Activated CD8-positive, alpha-beta memory T cell treated with anti-CD3 and anti-CD28 coated beads for 48 hours (primary cell): Measurements from ENCODE around the gene POLR2E.

Experiments
- DNase-seq, 3 experiments: peaks; one replicate each; pipeline ENCODE4 v3.0.0-alpha.2; 2020; ENCODE audit warnings: low read depth in 2 of 3, low spot score in 2 of 3

Gene POLR2E

DNA sequence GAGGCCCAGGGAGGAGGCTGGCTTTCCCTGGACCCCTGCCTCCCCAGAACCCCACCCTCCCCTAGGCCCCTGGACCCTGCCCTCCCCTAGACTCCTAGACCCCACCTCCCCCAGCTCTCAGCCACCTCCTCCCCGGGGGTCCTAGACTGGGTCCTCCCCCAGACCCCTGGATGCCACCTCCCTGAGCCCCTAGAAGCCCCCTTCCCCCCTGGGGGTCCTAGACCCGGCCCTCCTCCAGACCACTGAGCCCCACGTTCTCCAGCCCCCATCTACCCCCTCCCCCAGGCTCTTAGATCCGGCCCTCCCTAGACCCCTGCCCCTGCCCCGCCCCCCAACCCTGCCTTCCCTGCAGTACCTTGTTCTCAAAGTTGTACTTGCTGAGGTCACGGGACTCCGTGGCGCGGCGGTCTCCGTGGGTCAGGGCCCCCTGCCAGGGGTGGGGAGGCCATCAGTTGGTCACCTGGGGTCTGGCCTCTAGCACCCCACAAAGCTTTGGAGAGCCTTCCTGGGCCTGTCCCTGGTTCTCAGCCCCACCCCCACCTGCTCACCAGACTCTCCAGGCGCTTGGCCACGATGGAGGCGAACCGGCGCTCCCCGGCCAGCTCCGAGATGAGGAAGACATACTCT lies 16.6 kb upstream of the POLR2E start:
- DNase-seq, result no peak

DNA sequence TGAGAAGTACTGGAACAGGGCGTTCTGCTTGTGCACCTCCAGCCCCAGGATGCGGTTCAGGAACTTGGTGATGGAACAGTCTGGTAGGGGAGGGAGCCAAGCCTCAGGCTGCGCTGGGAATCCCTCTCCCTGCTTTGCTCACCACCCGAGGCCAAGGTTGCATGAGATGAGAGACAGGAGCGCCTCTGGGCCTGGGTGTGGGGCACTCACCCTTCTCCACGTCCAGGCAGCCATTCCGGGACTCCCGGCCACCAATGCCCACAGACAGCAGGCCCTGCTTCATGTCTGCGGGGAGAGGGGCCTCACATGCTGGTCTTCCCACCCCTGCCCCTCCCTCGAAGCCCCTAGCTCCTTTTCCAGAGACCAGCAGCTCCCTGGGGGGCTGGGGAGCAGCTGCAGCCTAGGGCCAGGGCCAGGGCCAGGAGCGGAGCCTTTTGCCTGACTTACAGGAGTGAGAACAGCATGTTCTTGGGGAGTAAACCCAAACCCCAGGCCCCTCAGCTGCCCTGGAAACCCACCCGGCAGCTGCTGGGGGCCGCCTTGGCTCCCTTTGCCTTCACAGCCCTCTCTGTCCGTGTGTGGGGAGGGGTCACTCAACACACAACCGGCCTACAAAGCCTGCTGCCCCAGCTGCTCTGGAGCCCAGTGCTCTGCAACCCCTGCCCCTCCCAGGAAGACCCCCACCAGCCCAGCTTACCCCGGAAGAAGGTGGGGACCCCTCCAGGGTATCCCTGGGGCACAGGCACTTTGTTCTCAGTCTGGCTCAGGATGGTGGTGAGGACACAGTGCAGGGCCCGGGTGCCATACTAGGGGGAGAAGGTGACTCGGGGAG lies 15.8 kb upstream of the POLR2E start:
- DNase-seq, result no peak

DNA sequence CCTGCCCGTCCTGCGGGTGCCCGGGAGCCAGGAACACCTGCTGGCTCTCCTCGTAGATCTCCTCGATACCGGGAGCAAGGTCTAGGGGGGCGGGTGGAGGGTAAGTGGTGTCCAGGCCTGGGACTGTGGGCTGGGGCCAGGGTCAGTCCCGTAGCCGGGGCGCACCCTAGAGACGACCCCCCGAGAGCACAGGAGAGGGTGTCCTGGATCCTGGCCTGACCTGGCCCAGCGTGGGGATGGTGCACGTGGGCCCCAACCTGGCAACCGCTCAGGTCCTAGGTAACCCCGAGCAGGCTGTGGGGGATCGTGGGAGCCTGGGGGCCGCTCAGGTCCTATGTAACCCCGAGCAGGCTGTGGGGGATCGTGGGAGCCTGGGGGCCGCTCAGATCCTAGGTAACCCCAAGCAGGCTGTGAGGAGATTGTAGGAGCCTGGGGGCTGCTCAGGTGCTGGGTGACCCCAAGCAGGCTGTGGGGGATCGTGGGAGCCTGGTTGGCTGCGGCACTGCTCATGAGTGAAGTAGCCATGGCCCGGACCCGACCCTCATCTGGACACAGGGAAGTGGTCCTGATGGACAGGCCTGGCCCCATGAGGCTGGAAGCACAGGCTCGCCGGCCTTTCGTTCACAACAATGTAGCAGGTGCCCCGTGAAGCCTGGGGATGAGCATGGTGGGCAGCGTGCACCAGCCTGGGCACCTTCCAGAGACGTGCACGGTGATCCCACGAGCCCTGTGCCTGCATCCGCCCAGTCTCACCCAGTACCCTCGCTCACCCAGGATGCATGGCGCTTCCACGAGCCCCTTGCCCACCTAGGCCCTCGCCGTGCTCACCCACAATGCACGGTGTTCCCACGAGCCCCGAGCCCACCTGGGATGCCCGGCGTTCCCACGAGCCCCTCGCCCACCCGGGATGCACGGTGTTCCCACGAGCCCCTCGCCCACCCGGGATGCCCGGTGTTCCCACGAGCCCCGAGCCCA lies 14.8 kb upstream of the POLR2E start:
- DNase-seq, result no peak

DNA sequence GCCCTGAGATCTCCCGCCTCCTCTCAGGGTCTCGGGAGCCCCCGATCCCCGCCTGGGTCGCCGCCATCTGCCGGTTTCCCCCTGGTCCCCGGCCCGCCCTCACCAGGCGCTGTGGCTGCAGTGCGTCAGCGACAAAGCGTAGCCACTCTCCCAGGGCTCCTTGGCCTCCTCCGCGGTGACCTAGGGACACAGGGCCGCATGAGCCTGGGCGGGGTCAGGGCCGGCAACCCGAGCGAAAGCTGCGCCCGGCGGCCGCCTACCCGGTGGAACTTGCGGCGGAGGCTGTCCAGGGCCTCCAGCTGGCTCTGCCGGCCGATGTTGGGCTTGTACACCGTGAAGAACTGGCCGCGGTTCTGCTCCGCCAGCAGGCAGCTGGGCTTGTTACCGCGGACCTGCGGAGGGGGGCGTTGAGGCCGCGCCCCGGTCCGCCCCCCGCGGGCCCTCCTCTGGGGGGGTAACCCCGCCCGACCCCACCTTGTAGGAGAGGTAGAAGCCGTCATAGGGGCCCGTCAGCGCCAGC lies 13.9 kb upstream of the POLR2E start:
- no peak for DNase-seq

DNA sequence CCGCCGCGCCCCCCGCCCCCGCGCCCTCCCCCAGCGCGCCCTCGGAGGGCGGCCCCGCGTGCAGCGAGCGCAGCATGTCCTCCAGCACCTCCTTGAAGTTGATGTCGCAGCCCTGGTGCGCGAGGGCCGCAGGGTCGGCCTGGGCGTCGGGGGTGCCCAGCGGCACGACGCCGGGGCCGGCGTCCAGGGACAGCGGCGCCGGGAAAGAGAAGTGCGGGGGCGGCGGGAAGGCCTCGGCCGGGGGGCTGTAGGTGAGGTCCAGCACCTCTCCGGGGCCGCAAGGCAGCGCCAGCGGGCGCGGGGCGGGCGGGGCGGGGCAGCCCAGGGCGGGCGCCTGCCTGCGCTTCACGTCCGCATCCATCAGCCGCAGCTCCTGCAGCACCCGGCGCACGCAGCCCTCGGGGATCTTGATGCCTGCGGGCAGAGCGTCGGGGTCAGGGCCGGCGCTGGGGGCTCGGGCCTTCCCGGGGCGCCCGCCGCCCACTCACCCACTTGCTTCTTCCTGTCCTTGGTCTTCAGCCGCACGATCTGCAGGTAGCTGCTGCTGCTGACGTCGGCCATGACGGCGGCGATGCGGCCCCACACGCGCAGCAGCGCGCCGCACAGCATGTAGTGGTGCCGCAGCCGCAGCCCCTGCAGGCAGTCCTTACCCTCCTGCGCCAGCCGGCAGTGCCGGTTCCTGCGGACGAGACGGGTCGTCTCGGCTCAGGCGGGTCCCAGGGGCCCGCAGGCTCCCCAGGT lies 13.3 kb upstream of the POLR2E start:
- no peak for DNase-seq

DNA sequence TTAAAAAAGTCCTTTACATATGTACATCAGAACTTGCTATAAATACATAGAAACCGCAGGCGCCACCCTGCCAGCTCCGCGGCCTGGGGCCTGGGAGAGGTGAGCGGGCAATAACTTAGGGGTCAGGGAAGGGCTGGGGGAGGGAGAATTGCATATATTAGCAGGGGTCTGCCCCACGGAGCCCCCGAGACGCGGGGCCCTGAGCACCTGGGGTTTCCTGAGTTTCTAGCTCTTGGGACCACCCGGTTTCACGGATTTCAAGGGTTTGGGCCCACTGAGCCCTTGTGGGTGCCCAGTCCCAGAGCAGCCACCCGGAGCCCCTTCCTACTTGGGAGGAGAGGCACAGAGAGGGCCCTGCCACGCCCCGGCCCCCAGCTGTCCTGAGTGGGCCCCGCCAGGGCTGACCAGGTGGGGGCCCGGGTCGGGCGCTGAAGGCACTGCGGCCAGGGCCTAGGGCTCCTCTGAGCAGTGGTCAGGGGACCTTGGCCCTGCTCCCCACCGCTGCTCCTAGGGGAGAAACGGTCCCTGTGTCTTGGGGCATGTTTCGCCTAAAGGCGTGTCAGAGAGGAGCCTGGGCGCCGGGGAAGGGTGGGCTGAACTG lies 12.6 kb upstream of the POLR2E start:
- DNase-seq, result no peak

DNA sequence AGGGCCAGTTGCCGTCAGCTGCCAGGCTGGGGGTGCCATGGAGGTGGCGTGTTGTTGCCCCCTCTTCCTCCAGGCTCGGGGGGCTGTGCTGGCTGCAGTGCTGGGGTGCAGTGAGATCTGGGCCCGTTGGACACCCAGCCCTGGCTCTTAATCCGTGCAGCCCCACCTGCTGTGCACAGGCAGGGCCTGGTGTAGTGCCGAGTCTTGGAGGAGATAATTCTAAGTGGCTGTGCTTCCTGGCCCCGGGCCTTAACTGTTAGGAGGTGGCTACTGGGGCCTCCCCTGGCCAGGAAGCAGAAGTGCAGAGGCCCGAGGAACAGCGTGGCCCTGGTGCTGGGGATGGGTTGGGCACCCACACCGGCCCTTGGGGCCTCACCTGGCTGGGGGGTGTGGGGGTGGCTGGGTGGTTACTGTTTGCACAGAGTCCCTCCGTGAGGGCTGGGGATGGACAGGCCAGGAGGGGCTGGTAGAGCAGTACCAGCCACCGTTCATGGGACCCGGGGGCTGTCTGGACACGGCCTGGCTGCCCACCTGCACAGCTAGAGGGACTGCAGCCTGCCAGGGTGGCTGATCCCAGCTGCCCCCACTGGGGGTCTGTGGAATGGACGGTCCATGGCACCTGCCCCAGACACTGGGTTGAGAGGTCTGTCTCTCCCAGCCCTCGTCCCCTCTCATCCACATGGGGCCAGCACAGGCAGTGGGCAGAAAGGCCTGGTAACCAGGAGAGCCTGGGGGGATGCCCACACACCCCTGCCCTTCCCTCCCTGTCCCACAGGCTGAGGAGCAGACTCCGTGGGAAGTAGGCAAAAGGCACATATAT lies 11.9 kb upstream of the POLR2E start:
- DNase-seq, result no peak

DNA sequence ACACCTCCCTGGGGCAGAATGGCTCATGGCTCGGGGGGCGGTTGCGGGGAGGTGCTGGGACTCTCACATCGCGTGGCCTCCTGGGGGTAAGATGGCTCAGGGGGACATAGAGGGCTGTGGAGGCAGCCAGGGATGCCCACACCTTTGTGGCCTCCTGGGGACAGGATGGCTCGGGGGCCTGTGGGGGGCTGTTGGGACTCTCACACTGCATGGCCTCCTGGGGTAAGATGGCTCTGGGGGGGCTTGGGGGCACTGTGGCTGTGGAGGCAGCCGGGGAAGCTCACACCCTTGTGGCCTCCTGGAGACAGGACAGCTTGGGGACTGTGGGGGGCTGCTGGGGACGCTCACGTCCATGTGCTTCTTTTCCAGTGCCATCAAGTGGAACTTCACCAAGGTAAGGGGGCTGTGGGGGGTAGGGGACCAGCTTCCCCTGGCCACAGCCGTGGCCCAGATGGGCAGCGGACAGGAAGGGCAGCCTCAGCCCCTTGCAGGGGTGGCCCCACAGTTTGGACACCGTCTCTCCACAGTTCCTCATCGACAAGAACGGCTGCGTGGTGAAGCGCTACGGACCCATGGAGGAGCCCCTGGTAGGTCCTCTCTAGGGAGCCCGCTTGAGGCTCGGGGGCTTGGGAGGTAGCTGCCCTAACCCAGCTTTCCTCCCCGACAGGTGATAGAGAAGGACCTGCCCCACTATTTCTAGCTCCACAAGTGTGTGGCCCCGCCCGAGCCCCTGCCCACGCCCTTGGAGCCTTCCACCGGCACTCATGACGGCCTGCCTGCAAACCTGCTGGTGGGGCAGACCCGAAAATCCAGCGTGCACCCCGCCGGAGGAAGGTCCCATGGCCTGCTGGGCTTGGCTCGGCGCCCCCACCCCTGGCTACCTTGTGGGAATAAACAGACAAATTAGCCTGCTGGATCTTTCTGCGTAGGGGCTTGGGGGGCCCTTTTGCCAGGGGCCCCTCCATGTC lies 11.0 kb upstream of the POLR2E start:
- no peak for DNase-seq

DNA sequence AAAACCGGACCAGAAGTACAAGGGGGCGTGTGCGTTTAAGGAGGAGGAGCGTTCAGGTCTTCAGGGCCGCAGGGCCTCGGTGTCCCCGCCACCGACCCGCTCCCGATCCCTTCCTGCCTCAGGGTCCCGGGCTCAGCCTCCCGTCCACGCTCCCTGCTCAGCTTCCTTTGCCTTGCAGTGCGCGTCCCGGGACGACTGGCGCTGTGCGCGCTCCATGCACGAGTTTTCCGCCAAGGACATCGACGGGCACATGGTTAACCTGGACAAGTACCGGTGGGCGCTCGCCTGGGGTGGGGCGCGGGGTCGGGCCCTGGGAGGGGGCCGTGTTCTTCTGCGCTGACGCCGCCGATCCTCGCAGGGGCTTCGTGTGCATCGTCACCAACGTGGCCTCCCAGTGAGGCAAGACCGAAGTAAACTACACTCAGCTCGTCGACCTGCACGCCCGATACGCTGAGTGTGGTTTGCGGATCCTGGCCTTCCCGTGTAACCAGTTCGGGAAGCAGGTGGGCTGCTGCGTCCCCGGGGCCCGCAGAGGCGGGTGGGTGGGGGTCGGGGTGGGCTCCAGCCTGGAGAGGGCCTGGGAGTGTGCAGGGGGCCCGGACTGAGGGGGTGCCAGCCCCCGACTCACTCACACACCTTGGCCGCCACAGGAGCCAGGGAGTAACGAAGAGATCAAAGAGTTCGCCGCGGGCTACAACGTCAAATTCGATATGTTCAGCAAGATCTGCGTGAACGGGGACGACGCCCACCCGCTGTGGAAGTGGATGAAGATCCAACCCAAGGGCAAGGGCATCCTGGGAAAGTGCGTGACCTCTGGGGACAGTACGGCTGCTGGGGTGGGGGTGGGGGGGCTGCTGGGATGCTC lies 10.1 kb upstream of the POLR2E start:
- no peak for DNase-seq

DNA sequence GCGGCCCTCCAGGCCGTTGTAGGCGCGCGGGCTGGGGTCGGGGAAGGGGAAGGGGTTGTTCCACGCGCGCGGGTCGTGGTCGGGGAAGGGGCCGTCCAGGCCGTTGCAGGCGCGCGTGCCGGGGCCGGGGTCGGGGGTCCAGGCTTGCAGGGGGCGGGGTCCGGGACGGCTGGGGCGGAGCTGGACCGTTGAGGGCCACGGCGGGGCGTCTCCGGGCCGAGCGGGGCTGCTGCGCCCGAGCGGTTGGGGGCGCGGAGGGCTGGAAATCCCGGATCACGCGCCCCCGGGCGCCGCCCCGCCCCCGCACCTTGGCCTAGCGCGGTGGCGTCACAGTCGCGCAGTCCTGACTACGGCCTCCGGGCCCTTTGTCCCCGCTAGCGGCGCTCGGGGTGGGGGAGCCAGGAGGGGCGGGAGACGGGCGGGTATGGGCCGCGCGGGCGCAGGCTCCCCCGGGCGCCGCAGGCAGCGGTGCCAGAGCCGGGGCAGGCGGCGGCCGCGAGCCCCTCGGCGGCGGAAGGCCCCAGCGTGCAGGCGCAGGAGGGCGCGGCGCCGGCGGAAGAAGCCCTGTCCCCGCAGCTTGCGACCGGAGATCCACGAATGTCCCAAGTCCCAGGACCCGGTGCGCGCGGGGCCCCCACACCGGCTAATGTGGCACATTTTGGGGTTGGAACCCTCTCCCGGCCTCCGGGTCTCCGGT lies 9.3 kb upstream of the POLR2E start:
- peak in 1 of 3 experiments; percentile 69 for DNase-seq

DNA sequence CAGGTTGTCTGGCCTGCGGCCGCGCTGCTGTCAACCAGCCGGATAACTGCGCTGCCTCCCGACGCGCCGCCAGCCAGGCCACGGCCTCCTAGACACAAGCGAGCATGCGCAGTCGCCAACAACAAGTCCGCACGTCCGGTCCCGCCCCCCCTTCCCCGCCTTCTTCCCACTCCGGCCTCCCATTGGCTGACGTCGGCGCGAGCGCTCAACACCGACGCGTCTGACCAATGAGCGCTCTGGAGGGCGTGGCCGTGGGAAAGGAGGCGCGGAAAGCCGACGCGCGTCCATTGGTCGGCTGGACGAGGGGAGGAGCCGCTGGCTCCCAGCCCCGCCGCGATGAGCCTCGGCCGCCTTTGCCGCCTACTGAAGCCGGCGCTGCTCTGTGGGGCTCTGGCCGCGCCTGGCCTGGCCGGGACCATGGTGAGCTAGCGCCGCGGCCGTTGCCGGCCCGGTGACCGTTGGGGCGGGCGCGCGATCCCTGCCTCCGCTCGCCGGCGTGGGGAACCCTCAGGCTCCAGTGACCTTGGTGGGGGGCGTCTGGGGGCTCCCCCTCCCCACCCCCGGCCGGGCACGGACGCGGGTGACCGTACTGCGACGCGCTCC lies 8.6 kb upstream of the POLR2E start, which contains the start of gene GPX4:
TSS of gene GPX4 (plus strand) at position 287 of the 603 bp plus-strand sequence. CDS start at position 337, 50 bp downstream.
- DNase-seq, result peak; percentile 90 to 94 (median 94)

DNA sequence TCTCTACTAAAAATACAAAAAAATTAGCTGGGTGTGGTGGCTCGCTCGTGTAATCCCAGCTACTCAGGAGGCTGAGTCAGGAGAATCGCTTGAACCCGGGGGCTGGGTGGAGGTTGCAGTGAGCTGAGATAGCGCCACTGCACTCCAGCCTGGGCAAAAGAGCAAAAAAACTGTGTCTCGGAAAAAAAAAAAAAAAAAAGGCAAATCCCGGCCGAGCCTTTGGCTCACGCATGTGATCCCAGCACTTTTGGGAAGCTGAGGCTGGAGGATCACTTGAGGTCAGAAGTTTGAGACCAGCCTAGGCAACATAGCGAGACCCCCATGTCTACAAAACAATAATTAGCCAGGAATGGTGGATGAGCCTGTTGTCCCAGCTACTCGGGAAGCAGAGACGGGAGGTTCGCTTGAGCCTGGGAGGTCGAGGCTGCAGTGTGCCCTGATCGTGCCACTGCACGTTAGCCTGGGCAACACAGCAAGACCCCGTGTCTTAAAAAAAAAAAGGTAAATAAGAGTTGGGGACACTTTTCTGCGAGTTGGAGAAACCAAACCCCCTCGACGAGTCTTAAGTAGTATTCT lies 8.0 kb upstream of the POLR2E start:
- DNase-seq, result no peak

DNA sequence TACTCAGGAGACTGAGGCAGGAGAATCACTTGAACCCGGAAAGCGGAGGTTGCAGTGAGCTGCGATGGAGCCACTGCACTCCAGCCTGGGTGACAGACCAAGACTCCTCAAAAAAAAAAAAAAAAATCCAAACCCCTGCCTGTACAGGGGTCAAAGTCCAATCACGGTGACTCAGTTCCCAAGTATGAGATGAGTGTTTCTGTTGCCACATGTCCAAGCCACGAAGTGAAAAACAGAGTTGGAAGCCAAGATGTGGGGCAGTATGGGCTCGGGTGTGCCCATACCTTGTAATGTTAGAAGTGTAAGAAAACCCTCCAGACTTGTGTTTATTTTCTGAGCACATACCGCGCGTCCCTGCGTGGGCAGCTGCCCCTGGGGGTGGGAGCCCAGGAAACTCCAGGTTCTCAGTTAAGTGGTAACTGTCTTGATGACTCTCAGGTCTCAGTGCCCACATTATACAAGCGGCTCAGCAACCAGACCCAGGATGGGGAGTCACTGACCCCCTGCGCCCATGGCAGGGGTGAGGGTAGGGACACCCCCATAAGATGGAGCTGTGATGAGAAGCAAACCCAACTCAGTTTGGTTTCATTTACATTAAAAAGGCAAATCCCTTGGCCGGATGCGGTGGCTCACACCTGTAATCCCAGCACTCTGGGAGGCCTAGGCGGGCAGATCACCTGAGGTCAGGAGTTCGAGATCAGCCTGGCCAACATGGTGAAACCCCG lies 7.4 kb upstream of the POLR2E start:
- DNase-seq, result peak in 2 of 3 experiments; percentile 63

DNA sequence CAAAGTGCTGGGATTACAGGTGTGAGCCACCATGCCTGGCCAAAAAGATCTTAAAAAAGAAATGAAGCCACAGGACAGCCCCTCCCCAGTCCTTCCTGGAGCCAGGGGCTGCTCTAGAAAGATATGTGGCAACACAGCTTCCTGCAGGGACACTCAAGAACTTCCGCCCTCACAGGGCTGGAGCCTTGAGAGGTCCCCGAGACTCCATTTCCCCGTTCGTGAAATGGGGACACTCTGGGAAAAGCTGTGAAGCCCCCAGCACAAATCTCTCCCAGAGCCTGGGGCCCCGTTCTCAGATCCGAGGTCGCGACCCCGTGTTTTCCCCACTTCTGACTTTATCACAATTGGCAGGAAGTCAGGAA lies 6.1 kb upstream of the POLR2E start:
- DNase-seq, result no peak
